K562 (cell line): ENCODE results near the gene ADD1. TPM values are rescaled to one million over a fixed set of nuclear protein-coding genes. Genes with fewer than 3 reads are reported as not detected.

Experiments
- ATAC-seq: fragments of 200-7000 bp; cut with Tn5 transposase; 3 replicates; pipeline ENCODE4 v1.9.1; 2020; ENCODE audit warnings: moderate library complexity
- BruUV-seq: library from RNA; stranded (reverse); fragments of 400-500 nt; replicated peaks from 2 replicates; lab custom pipeline; 2021; lab: Mats Ljungman, UMichigan
- CTCF ChIA-PET: fragments of 300-600 bp; formaldehyde crosslinking; extraction: SDS; loops from one replicate; lab custom pipeline; 2021; ENCODE audit warnings: low intra/inter-chr PET ratio; lab: Yijun Ruan, JAX
- POLR2A ChIA-PET: fragments of 300-600, 350-650 bp; sonication (Branson Sonifier 250); formaldehyde crosslinking; extraction: SDS; loops from one replicate; lab custom pipeline; 2021; ENCODE audit warnings: antibody characterized with exemption, inconsistent platforms; lab: Yijun Ruan, JAX
- DNase-seq, 4 experiments: peaks; one replicate each; pipeline versions ENCODE4 v3.0.0 to v3.0.0-alpha.2; 2011 to 2018; ENCODE audit warnings: low spot score in 3 of 4, mixed read lengths in 3 of 4; ENCODE audit errors: extremely low read depth in 1 of 4
- FAIRE-seq: peaks from 2 replicates; lab custom pipeline; 2011; peaks lifted over from hg19 to GRCh38; lab: Jason Lieb, UNC
- H2AFZ ChIP-seq: 2 replicates; pipeline ENCODE4 v1.6.0; 2011; ENCODE audit warnings: low read depth, low read length, control low read depth, inconsistent platforms
- H3K27ac ChIP-seq: fragments of 200-600 bp; 3 replicates; pipeline ENCODE4 v1.8.0; 2011; ENCODE audit warnings: low read depth, mild to moderate bottlenecking, control low read depth, inconsistent platforms, low read length, moderate library complexity, mixed read lengths; ENCODE audit errors: extremely low read depth
- H3K27me3 ChIP-seq, 2 experiments: fragments of 300-600 bp in 1 of 2; 2 replicates in 1 of 2; 3 replicates in 1 of 2; pipeline versions ENCODE4 v1.6.0 to v1.8.0; 2011; ENCODE audit warnings: inconsistent platforms in 2 of 2, low read length in 2 of 2, mild to moderate bottlenecking in 1 of 2, mixed read lengths in 1 of 2, moderate library complexity in 1 of 2; ENCODE audit not compliant: control insufficient read depth in 2 of 2, insufficient read depth in 2 of 2
- H3K36me3 ChIP-seq: fragments of 300-600 bp; 3 replicates; pipeline ENCODE4 v1.8.0; 2011; ENCODE audit warnings: mild to moderate bottlenecking, low read length, inconsistent platforms; ENCODE audit not compliant: control insufficient read depth, insufficient read depth
- H3K4me1 ChIP-seq, 2 experiments: fragments of 200-600 bp in 1 of 2; replicated peaks in 1 of 2; 2 replicates in 1 of 2; 3 replicates in 1 of 2; pipeline versions ENCODE4 v1.5.1 to v1.8.0; 2011; ENCODE audit warnings: inconsistent platforms in 2 of 2, low read length in 2 of 2, mild to moderate bottlenecking in 1 of 2, mixed read lengths in 1 of 2, moderate library complexity in 1 of 2; ENCODE audit not compliant: control insufficient read depth in 2 of 2, insufficient read depth in 2 of 2
- H3K4me2 ChIP-seq: 2 replicates; pipeline ENCODE4 v1.6.1; 2011; ENCODE audit warnings: low read length, control low read depth, inconsistent platforms, mixed read lengths; ENCODE audit not compliant: insufficient read depth
- H3K4me3 ChIP-seq: fragments of 200-600 bp; sonication (generic), shearing (Covaris generic); 2 replicates; pipeline ENCODE4 v1.5.1; 2016; ENCODE audit warnings: control low read depth, inconsistent platforms
- H3K79me2 ChIP-seq: fragments of 200-600 bp; 3 replicates; pipeline ENCODE4 v1.8.0; 2011; ENCODE audit warnings: low read length, inconsistent platforms; ENCODE audit not compliant: control insufficient read depth, insufficient read depth
- H3K9ac ChIP-seq, 2 experiments: 2 replicates each; pipeline versions ENCODE4 v1.6.0 to v1.6.1; 2011; ENCODE audit warnings: low read depth in 2 of 2, low read length in 2 of 2, control low read depth in 1 of 2, inconsistent platforms in 1 of 2, mild to moderate bottlenecking in 1 of 2, mixed read lengths in 1 of 2; ENCODE audit not compliant: insufficient read depth in 1 of 2
- H3K9me1 ChIP-seq: one replicate; pipeline ENCODE4 v1.6.0; 2011; ENCODE audit warnings: inconsistent platforms, mild to moderate bottlenecking, low read length, moderate library complexity; ENCODE audit not compliant: control insufficient read depth, insufficient read depth
- H3K9me3 ChIP-seq: replicated peaks from 2 replicates; pipeline ENCODE4 v1.5.1; 2011; ENCODE audit warnings: low read depth, low read length, inconsistent platforms; ENCODE audit not compliant: control insufficient read depth, insufficient read depth
- H4K20me1 ChIP-seq: replicated peaks from 2 replicates; pipeline ENCODE4 v1.6.1; 2011; ENCODE audit warnings: low read length, inconsistent platforms, mixed read lengths; ENCODE audit not compliant: control insufficient read depth, insufficient read depth
- ATF2 ChIP-seq: sonication (generic); formaldehyde crosslinking; IDR thresholded peaks from 2 replicates; pipeline ENCODE4 v1.8.1; 2022; ENCODE audit warnings: missing genetic modification reagents
- CBX1 ChIP-seq: sonication (generic); IDR thresholded peaks from 2 replicates; pipeline ENCODE4 v1.6.1; 2016; ENCODE audit warnings: antibody characterized with exemption, low read depth, mild to moderate bottlenecking
- E2F3 ChIP-seq: fragments of 250-450 bp; sonication (Bioruptor Pico); IDR thresholded peaks from 2 replicates; pipeline ENCODE4 v1.4.0; 2020; ENCODE audit warnings: mild to moderate bottlenecking
- EP400 ChIP-seq: fragments of 450-650 bp; IDR thresholded peaks from 2 replicates; pipeline ENCODE4 v1.6.1; 2017; ENCODE audit warnings: antibody characterized with exemption, mild to moderate bottlenecking, moderate library complexity
- KHSRP ChIP-seq: fragments of 450-650 bp; IDR thresholded peaks from 2 replicates; pipeline ENCODE4 v1.6.1; 2017
- POLR2A ChIP-seq: fragments of 450-650 bp; conservative IDR thresholded peaks from 2 replicates; pipeline ENCODE4 v1.6.1; 2016
- RBM39 ChIP-seq: fragments of 200-400 bp; formaldehyde crosslinking; optimal IDR thresholded peaks from 2 replicates; pipeline ENCODE3; 2018; ENCODE audit warnings: low read depth, low read length
- RERE ChIP-seq: sonication (generic); formaldehyde crosslinking; IDR thresholded peaks from 2 replicates; pipeline ENCODE4 v1.8.0; 2023; ENCODE audit warnings: missing genetic modification reagents, mild to moderate bottlenecking, borderline replicate concordance
- ZNF740 ChIP-seq, 3 experiments: fragments of 200-800 bp in 1 of 3; sonication (Bioruptor generic) in 1 of 3; sonication (generic) in 1 of 3; formaldehyde crosslinking in 1 of 3; IDR thresholded peaks; 2 replicates each; pipeline versions ENCODE4 v1.6.1 to v1.8.0; 2016 to 2022; ENCODE audit warnings: mild to moderate bottlenecking in 2 of 3, missing compliant biosample characterization in 2 of 3, missing genetic modification characterization in 2 of 3, missing genetic modification reagents in 1 of 3
- WGBS: fragments of 100-300 bp; shearing (Covaris generic); methylation state at CpG from one replicate; pipeline ENCODE4 v1.1.6; 2016; ENCODE audit warnings: low coverage, mixed read lengths; ENCODE audit not compliant: insufficient coverage; ENCODE audit errors: missing lambda C conversion rate; 5-methylcytosine and 5-hydroxymethylcytosine counted together
- in situ Hi-C: fragments of 300-500 bp; cut with MboI; formaldehyde crosslinking; loops from 4 replicates; pipeline ENCODE4 v1.15.0; 2018; ENCODE audit warnings: inconsistent platforms, mixed read lengths
- intact Hi-C: fragments of 100-400 bp; cut with micrococcal nuclease; formaldehyde crosslinking; loops from 2 replicates; pipeline ENCODE4 v1.14.2; 2022
- polyA plus RNA-seq, 8 experiments: library from polyadenylated mRNA; depleted of rRNA in 4 of 8; stranded (reverse) in 5 of 8; unstranded in 3 of 8; fragments of >200 nt; fragmentation: Nextera tagmentation in 2 of 8; fragmentation: Illumina TruSeq in 1 of 8; extraction: Ambion mirVana in 2 of 8; extraction: Trizol in 1 of 8; gene quantifications; 2 replicates each; pipeline versions ENCODE4 v1.2.1 to v1.2.3, GENCODE V29; 2011 to 2014; ENCODE audit warnings: inconsistent platforms in 1 of 8, missing spikeins in 1 of 8
- total RNA-seq, 7 experiments: library from RNA; depleted of rRNA in 6 of 7; stranded (reverse); fragments of >200 nt in 6 of 7; fragmentation: Illumina TruSeq in 2 of 7; extraction: Trizol in 2 of 7; gene quantifications; 2 replicates each; pipeline versions ENCODE4 v1.2.1 to v1.2.3, GENCODE V29; 2011 to 2021; ENCODE audit warnings: low replicate concordance in 1 of 7

ADD1 gene
- total and polyA plus RNA-seq, 9 of the 15 experiments (the other 6 are each of a cell fraction or from before 2014, with no cell fraction given) = 17.5 to 153 (median 74.0) TPM

GRCh38 chr4:2939383-2940243, 96.0 kb downstream of the ADD1 start (continued):
- TF ChIP-seq ZNF740 (CRISPR knock-in tag; IDR thresholded peaks at IDR 0.05) = 0 out of 2 replicates have a peak, but pooled peaks have one; percentile 43
- TF ChIP-seq ZNF740 (tag; IDR thresholded peaks at IDR 0.05) = no peak
- no peak for TF ChIP-seq KHSRP
- TF ChIP-seq POLR2A = peak; percentile 33; the same call in 1 of the 2 replicates

- Histone ChIP-seq H3K4me1 (peaks cover 16 to 31% of the 10 kb centered on the region in 2 experiments; a peak in 4 of 5 replicates), H3K9me3 (no peaks in the 10 kb centered on the region), H3K9ac (0 out of 4 replicates have a peak overlapping the region, but pooled peaks of 1 of the 2 experiments have one; percentile 10), H3K27ac (no peak overlapping the region), H3K9me1 (no peaks in the 10 kb centered on the region), H4K20me1 (peaks cover 17% of the 10 kb centered on the region; the same call in 1 of the 2 replicates), H3K36me3 (peaks cover 88% of the 10 kb centered on the region), H2AFZ (no peak overlapping the region), H3K27me3 (no peaks in the 10 kb centered on the region), H3K4me2 (no peak overlapping the region), H3K79me2 (peaks cover 8% of the 10 kb centered on the region; the same call in 2 of the 3 replicates), H3K4me3 (no peak overlapping the region)
- no TSS peak for BruUV-seq
- intact Hi-C loops (no loop called here), in situ Hi-C loops (no loop called here)
- 96% methylated on average over 27 of the region's 29 CpGs for WGBS
- CTCF ChIA-PET = no interaction called here
- POLR2A ChIA-PET = interaction anchor here (1.4 kb wide), 1 partner anchor 21 kb away, joined by 4 read pairs; no protein-coding TSS in a partner anchor
- ATAC-seq (no peak), DNase-seq (no peak), FAIRE-seq (no peak)
- no peak for TF ChIP-seq E2F3 (CRISPR knock-in tag)
- no peak for TF ChIP-seq EP400
- TF ChIP-seq RERE (CRISPR knock-in tag) = no peak
- TF ChIP-seq CBX1 = 0 out of 2 replicates have a peak, but pooled peaks have one; percentile 15
- no peak for TF ChIP-seq RBM39
- no peak for TF ChIP-seq ATF2
Measured at GRCh38 chr4:2940267-2941137, 96.9 kb downstream of the ADD1 start.
